Stimulated activated CD4-positive, alpha-beta T cell treated with anti-CD3 and anti-CD28 coated beads, Interleukin-15, amount 100 ng/mL, for 1 hour (primary cell): ENCODE measurements around the gene XCL2.

Experiments used
- DNase-seq, 2 donors: peaks; one replicate each; pipeline ENCODE4 v3.0.0-alpha.2; 2020; ENCODE audit warnings: low read depth in 1 of 2, low spot score in 1 of 2

Gene XCL2

DNA sequence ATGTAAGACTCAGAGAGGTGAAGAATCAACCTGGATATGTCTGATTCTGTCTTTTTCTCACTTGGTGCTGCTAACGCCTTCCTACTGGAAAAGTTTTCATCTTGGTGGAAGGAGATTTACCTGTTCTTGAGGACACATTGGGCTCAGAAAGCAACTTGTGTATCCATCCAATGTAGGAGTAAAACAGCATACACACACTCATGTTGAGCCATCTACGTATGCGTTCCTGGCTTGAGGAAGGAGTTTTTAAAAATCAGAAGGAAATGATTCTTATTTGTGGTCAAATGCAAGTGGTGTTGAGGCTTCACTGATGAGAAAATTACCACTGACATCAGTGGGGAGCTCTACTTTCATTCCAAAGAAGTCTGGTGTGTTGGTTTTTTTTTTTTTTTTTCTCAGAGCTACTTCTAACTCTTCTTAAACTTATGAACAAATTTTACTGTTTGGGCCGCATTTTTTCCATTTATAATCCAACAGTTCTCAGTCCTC is 25.6 kb downstream of the XCL2 start:
- no peak for DNase-seq

DNA sequence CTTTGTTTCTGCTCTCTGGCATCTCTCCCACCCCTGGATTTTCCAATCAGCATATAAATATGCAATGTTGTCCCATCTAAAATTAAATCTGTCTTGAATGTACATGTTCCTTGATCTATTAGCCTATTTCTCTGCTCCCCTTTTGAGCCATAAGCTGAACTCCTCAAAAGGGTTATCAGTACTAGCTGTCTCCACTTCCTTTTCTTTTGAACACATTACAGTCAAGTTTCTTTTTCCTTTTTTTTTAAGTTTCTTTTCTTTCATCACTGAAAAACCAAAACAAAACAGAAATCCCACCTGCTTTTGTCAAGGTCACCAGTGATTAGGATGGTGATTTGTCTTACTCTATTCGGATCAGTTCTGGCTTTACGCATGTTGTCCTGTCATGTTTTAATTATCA is 29.3 kb downstream of the XCL2 start:
- DNase-seq: no peak

DNA sequence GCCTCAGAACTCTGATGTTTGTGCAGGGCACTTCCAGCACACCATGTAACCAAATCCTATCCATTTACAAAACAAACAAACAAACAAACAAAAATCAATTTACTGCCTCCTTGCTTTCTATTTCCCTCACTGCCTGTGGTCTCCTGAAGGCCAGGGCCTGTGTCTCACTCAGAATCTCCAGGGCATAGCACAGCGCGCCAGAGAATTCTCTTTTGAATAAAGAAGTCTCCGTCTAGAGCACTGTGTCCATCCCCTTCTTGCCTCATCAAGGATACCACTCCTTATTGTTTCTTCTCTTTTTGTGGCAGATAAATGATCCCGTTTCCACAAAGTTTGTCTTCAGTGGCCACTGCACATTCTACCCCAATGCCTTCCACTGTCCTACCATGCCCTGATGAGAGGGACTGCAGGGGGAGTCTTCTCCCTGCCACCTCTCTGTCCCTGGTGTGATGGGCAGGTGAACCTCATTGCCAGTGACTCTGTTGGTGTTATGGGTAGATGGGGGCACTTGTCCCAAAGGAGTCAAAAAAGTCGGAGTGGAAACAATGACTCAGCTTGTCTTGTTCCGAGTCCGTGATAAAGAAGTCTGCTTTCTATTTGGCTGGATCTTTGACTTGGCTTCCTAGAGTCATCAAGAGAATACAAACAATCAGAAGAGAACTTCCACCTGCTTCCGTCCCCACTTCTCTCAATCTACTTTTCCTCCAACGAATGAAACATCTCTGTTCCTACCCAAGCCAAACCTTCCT is 30.0 kb downstream of the XCL2 start:
- DNase-seq: no peak

DNA sequence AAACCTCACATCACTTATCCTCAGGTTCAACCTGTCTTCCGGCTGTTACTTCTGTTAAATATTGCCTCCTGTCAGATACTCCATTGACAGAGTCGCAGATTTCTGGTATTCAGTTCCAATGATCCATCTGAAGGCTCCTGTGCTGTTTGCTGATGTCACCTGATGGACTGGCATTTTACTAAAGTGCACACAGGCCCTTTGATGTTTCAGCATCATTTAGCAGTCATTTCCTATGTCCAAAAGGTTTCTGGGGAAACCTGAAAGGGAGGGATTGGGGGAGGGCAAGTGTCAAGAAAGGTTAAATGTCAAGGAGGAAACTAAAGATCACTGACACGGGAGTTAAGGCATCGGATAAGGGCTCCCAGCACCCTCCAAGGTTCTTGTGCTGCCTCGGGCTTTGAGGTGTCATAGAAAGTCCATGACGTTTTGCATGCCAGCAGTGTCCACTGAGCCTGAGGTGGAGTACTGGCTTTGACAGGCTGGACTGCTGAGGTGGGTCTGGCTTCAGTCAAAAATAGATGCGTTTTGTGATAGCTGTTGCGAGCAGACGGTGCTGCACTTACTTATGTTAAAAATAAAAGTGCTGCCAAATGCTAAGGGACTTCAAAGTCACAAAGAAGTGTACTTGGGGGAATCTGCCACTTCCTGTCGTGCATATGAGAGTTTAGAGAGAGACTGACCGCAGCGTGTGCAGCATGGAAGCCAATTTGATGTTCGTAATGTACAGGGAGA is 30.8 kb downstream of the XCL2 start:
- DNase-seq: no peak

DNA sequence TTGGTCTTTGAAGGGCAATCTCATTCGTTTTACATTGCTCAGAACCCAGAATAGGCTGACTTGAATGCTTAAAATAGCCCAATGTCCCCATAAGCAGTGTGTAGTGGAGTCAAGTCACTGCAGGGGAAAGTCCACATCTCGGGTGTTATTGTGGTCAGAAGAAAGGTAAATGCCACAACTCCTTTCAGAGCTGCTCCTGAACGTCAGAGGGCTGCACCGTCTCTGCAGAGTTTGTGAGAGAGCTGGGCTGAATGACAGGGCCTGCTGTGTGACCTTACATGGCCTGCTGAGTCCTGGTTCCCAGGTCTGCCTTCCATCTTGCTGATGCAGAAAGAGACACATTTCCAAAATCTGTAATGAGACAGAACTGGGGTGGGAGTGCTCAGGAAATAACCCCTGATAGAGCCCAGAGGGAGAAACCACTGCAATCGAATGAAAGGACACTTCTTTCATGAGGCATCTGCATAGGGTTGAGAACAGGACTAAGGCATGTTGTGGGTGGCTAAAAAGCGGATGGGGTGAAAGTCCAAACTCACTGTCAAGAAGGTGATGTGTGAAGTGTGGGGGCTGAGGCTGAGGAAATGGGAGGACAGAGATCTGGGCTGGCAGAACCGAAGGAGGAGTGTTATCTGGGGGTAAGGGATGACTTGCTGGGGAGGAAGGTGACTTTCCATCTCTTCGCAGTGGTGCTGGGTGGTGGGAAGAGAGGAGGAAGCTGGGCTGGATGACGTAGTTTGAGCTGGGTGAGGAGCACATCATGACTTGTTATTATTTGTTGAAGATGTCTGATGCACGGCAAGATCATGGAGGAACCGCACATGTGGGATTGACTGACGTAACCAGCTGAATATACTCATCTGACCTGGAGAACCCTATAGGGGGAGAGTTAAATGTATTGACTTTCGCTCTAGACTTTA is 33.7 kb downstream of the XCL2 start:
- DNase-seq: no peak

DNA sequence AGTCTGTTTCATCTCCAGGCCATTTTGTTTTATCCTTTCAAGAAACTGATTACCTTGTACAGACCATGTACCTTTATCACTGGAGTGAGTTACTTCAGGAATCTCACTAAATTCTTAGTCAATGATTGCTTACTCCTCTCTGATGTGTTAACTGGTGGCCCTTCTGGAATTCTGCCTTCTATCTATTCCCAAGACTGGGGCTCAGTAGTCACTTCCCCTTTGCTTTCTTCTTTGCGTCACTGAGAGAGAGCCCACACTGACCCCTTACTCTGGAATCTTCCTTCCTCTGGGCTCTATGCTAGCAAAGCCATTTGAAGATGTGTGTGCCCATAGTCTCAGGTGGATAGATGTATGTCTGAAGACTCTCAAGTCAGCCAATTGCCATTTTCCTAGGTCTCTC is 34.6 kb downstream of the XCL2 start:
- no peak for DNase-seq

DNA sequence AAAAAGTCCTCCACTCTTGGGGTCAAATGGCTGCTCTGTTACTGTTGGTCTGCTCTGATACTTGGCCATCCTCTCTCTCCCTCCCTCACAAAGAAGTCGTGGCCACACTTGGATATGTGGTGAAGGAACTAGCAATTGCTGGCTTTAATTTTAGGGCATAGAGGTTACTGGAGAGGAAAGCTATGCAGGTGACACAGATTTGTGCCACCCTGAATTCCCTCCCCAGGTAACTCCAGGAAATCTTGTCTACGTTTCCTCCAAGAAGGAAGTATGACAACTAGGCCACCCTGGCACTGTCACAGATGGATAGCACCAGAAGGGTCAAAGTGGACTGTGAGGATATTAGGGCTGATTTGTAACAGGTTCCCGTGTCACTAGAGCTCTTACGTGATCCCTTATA is 36.0 kb downstream of the XCL2 start:
- no peak for DNase-seq

DNA sequence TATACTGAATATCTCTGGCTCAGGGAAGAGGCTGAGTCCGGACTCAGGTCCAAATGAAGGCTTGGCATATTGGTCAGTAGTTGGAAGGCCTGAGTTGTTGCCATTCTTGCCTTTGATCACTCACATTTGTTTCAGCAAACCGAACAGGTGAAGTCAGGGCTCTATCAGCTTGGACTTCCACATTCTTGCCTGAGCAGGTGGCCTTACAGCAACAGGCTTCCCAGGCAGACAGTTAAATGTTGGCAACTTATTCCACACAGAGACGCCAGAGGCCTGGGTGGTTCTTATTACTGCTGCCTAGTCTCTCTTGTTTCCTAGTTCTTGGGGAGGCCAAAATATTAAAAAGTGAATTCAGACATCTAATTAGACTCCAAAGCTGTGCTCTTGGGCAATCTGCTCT is 36.6 kb downstream of the XCL2 start:
- DNase-seq: no peak

DNA sequence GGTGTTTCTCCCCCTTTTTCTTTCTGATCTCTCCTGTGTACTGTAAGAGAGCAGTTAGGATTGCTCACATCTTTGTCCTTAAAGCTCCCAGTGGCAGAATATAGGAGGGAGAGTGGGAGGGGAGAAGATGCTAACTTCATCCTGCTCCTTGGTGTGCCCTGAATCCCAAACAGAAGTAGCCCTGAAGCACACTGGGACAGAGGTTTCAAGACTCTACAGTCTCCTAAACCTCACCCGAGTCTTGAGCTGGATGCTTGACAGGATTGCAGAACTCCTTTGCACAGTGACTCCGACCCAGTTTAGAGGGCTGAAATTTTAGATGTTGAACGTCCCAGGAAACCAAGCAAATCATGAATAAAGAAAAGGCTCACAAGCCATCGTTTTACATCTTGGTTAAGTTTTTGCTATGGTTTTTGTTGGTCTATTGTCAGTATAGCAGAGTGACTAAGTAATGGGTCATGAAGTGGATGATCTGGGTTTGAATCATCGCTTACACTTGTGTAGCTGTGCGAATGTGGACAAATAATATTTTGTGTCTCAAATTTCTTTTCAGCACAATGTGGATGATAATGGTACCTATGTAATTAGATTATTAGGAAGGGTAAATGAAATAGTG is 37.5 kb downstream of the XCL2 start:
- no peak for DNase-seq

DNA sequence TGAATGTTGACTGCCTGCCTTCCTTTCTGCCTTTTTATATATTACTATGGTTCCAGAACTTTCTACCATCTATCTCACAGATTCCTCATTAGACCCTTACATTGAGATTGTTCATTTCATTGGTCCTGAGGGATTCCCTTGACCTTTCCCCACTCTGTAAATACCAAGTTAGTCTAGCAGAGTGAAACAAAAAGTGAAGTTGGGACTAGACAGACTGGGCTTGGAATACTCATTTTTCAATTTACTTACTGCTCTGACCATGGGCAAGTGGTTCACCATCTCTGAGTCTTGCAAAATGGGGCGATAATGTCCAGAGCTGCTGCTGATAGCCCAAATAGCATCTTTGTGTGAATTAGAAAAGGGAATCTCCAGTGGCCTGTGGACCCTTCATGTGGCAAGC is 38.8 kb downstream of the XCL2 start:
- no peak for DNase-seq

DNA sequence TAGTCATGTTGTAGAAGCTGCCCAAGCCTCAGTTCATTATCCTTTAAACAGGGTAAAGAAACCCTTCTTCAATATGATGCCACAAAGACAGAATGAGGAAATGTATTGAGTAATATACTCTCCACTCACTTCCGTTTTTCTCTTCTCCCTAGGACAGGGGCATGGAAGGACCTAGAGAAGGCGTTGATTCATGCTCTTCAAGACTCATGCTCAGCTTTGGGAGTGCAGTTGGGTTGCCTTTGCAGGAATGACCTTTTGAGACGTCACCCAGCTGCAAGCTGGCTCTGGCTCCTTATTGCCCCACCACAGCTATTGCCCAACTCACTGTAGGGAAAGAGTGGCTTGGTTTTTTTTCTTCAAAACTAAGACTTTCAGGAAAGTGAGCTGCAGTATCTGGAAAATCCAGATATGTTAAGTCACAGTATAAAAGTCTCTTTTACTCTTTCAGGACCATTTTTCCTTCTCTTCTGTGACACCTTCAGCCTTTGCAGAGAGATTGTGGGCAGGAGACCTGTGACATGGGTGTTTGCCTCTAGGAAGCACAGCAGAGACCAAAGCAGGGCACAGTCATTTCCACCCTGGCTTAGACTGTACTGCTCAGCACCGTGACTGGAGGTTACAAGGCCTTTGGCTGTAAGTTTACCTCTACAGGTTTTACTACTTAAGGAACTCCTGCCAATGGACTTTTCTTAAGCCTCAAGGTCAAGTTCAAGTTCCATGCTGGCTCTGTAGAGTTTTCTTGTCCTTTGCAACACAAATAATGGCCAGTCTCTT is 39.5 kb downstream of the XCL2 start:
- DNase-seq: no peak

DNA sequence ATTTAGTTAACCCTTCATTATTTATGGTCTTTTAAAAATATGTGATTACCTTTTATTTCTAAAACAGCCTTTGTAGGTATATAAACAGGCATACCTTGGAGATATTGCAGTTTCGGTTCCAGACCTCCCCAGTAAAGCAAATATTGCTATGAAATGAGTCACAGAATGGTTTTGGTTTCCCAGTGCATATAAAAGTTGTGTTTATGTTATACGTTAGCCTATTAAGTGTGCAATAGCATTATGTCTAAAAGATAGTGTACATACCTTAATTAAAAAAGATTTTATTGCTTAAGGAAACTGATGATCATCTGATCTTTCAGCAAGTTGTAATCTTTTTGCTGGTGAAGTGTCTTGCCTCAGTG is 44.1 kb downstream of the XCL2 start:
- DNase-seq: no peak

DNA sequence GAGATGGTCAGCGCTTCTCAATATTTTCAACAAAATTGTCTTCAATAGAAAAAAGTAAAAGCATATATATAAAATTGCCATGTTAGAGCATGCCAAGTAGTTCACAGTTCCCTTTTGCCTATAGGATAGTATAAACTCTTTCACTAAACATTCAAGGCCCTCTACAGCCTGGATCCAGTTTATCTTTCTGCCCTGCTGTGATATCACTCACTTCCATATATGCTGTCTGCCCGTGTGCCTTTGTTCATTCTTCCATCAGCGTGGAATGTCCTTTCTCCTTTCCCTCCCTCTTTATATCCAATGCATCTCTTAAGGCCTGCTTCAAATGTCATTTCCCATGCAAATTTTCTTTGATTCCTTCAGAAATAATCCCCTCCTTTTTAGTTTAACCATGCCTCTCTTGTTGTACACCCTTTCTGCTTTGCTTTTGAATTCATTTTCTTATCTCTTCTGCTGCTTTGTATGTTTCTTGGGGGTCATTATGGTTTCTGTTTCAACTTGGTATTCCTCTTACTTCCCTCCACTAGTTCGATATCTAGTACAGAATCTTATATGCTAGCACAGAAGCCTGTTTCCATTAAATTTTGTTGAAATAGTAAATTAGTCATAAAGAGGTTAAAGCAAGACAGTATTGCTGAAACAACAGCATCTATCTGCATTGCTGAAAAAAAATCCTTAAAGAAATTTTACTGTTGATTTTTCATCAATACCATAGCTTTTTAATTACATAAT is 44.7 kb downstream of the XCL2 start:
- DNase-seq: no peak

DNA sequence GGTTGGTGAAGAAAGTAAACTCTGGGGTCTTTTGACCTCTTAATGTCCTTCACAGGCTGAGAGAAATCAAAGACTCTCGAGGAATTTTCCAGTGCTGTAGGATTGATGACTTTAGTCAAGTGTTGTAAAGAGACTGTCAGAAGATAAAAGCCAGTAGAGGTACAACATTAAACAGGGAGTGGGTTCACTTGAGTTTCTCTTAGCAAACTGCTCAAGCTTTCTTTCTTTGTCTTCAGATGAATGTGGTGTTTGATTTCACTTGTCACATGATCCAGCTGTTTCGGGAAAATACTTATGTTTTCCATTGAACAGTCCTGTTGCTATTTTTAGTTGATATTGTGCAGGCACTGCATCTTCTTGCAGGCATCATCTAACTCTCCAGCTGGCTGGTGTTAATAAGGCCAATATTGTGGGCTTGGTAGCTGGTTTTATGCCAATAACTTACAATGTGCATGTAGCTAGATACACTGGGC is 45.6 kb downstream of the XCL2 start:
- no peak for DNase-seq

DNA sequence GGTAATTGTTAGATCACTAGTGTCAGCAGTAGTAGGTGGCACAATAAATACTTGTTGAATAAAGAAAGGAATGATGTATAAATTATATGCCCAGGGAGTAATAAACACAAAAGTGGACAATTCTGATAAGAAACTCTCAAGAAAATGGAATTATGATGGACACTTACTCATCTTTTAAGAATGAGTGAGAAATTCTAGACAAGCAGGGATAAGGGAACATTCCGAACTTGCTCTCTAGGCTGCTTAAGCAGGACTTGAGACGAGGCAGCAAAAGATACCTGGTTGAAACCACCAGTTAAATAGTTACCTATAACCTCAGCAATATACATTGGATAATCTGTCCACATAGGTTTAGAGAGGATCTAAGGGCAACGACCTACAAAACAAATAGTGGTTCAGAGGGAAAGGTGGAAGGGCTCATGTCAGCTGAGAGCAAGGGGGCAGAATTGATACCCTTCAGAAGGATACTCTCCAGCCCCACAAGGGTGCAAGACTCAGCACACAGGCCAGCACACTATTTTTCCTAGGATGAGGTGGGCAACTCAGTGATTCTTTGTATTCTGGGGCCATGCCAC is 46.3 kb downstream of the XCL2 start:
- DNase-seq: no peak

DNA sequence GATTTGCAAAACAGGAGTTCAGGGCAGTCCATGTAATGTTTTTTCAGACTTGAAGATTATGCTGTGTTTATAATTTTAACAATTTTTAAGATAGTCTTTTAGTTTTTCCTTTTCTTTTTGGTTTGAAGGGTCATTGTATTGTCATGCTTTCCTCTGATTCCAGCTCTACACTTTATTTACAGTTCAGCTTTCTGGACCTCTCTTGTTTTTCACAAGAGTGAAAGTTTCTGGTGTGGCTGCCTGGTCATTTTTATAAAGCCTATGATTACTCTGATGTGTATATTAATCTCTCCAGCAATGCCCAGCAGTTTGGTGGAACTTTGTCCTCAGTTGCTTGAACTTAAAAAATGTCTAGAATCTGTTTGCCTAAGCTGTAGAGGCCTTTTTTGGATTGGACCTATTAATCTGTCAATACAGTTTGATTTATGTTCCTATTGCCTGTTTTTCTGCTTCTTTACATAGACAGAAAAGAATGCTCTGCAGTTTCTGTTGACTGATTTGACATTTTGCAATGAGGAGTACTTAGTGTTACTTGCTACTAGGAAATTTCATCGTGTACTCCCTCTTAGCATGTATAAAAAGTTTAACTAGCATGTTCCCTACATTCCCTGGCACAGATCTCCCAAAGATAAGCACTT is 52.2 kb downstream of the XCL2 start:
- no peak for DNase-seq
